ENCODE measurements around the gene PHF2. TPM values are rescaled to one million over a fixed set of nuclear protein-coding genes. Genes with fewer than 3 reads are reported as not detected.

PHF2 gene
- total and polyA plus RNA-seq, 2 of the 8 experiments (the other 6 are each of a cell fraction or from before 2014, with no cell fraction given) = 3.4 to 9.4 TPM

GRCh38 chr9:93693129-93693528 lies 116.7 kb downstream of the PHF2 start:
- no peak for FAIRE-seq
- POLR2A ChIA-PET (ENCODE audit: partially characterized antibody) = no interaction called here
- H2BK5ac ChIP-seq (ENCODE audit: low read depth, low read length) = no peak overlapping the region
- TF ChIP-seq JUN (IDR thresholded peaks at IDR 0.05; ENCODE audit: low read depth, low read length) = no peak

More at GRCh38 chr9:93693129-93693528, 116.7 kb downstream of the PHF2 start:
- no peak overlapping the region for H4K8ac ChIP-seq (ENCODE audit: extremely low read depth, insufficient read depth, low read length)
- no peak overlapping the region for H3K4me2 ChIP-seq (ENCODE audit: insufficient read depth in 1 of 2, low read depth in 2 of 2, low read length in 2 of 2)
- no peaks in the 10 kb centered on the region for H4K20me1 ChIP-seq (replicated peaks in 1 of 2; ENCODE audit: control insufficient read depth in 1 of 2, insufficient read depth in 2 of 2, low read length in 2 of 2)
- no peak overlapping the region for H2BK12ac ChIP-seq (ENCODE audit: low read depth, low read length)
- CTCF ChIA-PET (ENCODE audit: partially characterized antibody) = interaction anchor here (1.1 to 3.3 kb wide), 2 partner anchors 11 to 134 kb away, joined by 3 to 9 read pairs; no protein-coding TSS in a partner anchor
- no peak overlapping the region for H2BK20ac ChIP-seq (ENCODE audit: low read length)
- H3K18ac ChIP-seq (ENCODE audit: extremely low read depth, low read length) = no peak overlapping the region
- no peak overlapping the region for H3K14ac ChIP-seq (ENCODE audit: insufficient read length)
- no peak overlapping the region for H4K91ac ChIP-seq (replicated peaks; ENCODE audit: insufficient read length, low read length)
- H3K9ac ChIP-seq (replicated peaks in 1 of 4; ENCODE audit: extremely low read depth in 1 of 4, low read depth in 3 of 4, low read length in 3 of 4) = no peak overlapping the region
- WGBS, 2 experiments (ENCODE audit: extremely low coverage in 1 of 2, insufficient coverage in 1 of 2, insufficient read length in 1 of 2, insufficient replicate concordance in 2 of 2, low coverage in 1 of 2, low lambda C conversion rate in 2 of 2, missing lambda C conversion rate in 1 of 2) = 89% methylated on average over 3 of the region's 3 CpGs; no CpG with 5 or more reads in 1 of the 2 experiments
- no peak overlapping the region for H2BK120ac ChIP-seq (replicated peaks; ENCODE audit: low read depth, low read length)
- H3K9me3 ChIP-seq (ENCODE audit: insufficient read depth in 2 of 2, low read depth in 1 of 2, low read length in 1 of 2) = peaks cover 0 to 19% of the 10 kb centered on the region in 2 experiments; a peak in 2 of 4 replicates
- H3K27ac ChIP-seq (ENCODE audit: low read depth, low read length) = no peak overlapping the region
- H3K56ac ChIP-seq (replicated peaks; ENCODE audit: insufficient read length, low read depth, low read length) = no peak overlapping the region
- H2BK15ac ChIP-seq (ENCODE audit: low read length) = no peak overlapping the region
- no peaks in the 10 kb centered on the region for H3K79me1 ChIP-seq (ENCODE audit: low read depth, low read length)
- H3K4me1 ChIP-seq (replicated peaks in 1 of 4; ENCODE audit: control insufficient read depth in 3 of 4, insufficient read depth in 4 of 4, low read length in 3 of 4) = no peaks in the 10 kb centered on the region
- no peak overlapping the region for H4K5ac ChIP-seq (ENCODE audit: insufficient read length, low read depth, low read length)
- no peak overlapping the region for H2AK5ac ChIP-seq (ENCODE audit: low read depth, low read length)
- H3K4me3 ChIP-seq (ENCODE audit: extremely low read depth in 1 of 4, insufficient read depth in 2 of 4, low read depth in 3 of 4, low read length in 4 of 4) = no peak overlapping the region
- H3K27me3 ChIP-seq (replicated peaks in 1 of 4; ENCODE audit: control insufficient read depth in 3 of 4, extremely low read depth in 1 of 4, insufficient read depth in 3 of 4, low read length in 3 of 4) = no peaks in the 10 kb centered on the region
- no peaks in the 10 kb centered on the region for H3K79me2 ChIP-seq (ENCODE audit: control insufficient read depth in 1 of 2, insufficient read depth in 2 of 2, low read length in 2 of 2)
- H3K4ac ChIP-seq (replicated peaks; ENCODE audit: insufficient read length, low read depth, low read length) = no peak overlapping the region
- H3K23ac ChIP-seq (ENCODE audit: insufficient read length) = no peak overlapping the region
- H3K23me2 ChIP-seq (ENCODE audit: low read depth, low read length) = no peaks in the 10 kb centered on the region
- no peak for DNase-seq (ENCODE audit: low read depth in 1 of 2, low spot score in 2 of 2)
- no peak overlapping the region for H2AFZ ChIP-seq (ENCODE audit: low read length)
- no peaks in the 10 kb centered on the region for H3K36me3 ChIP-seq (ENCODE audit: control insufficient read depth in 2 of 4, insufficient read depth in 4 of 4, low read length in 3 of 4)

Data from H1 (cell line).